HG03460 (cell line): ENCODE data around the gene IKZF1.

ENCODE experiments used
- ATAC-seq: cut with Tn5 transposase; IDR thresholded peaks from one replicate; pipeline ENCODE4 v1.9.1; 2021; ENCODE audit not compliant: unreplicated experiment

IKZF1 gene

GRCh38 chr7:50400114-50400513 is 95.6 kb downstream of the IKZF1 start:
- ATAC-seq = no peak

GRCh38 chr7:50404392-50404791 is 99.9 kb downstream of the IKZF1 start:
- no peak for ATAC-seq

- ATAC-seq = no peak
These were observed 100.7 kb downstream of the IKZF1 start for GRCh38 chr7:50405221-50405620.

- ATAC-seq = no peak
These were observed 102.4 kb downstream of the IKZF1 start for GRCh38 chr7:50406935-50407334.

- peak; percentile 58 for ATAC-seq
These were observed 105.6 kb downstream of the IKZF1 start for GRCh38 chr7:50409856-50410745.

- no peak for ATAC-seq
These were observed 106.8 kb downstream of the IKZF1 start for GRCh38 chr7:50411332-50411731.

- no peak for ATAC-seq
These were observed 108.5 kb downstream of the IKZF1 start for GRCh38 chr7:50412973-50413372.

GRCh38 chr7:50413561-50413960 is 109.0 kb downstream of the IKZF1 start:
- ATAC-seq = no peak

- ATAC-seq = no peak
These were observed 111.4 kb downstream of the IKZF1 start for GRCh38 chr7:50415844-50416364.

- ATAC-seq = peak; percentile 70
These were observed 112.1 kb downstream of the IKZF1 start for GRCh38 chr7:50416527-50417182.

- peak; percentile 88 for ATAC-seq
These were observed 113.6 kb downstream of the IKZF1 start for GRCh38 chr7:50418086-50418515.

GRCh38 chr7:50418526-50419290 is 114.2 kb downstream of the IKZF1 start:
- ATAC-seq = no peak

- no peak for ATAC-seq
These were observed 116.5 kb downstream of the IKZF1 start for GRCh38 chr7:50421043-50421442.

GRCh38 chr7:50422858-50423257 is 118.3 kb downstream of the IKZF1 start:
- no peak for ATAC-seq

- ATAC-seq = no peak
These were observed 119.3 kb downstream of the IKZF1 start for GRCh38 chr7:50423860-50424259.

- ATAC-seq = no peak
These were observed 120.8 kb downstream of the IKZF1 start for GRCh38 chr7:50425318-50425717.

- ATAC-seq = no peak
These were observed 121.9 kb downstream of the IKZF1 start for GRCh38 chr7:50426280-50427045.

- no peak for ATAC-seq
These were observed 123.0 kb downstream of the IKZF1 start for GRCh38 chr7:50427518-50427917.

GRCh38 chr7:50428911-50429310 is 124.4 kb downstream of the IKZF1 start:
- no peak for ATAC-seq

- ATAC-seq = no peak
These were observed 126.8 kb downstream of the IKZF1 start for GRCh38 chr7:50431316-50431715.
